Measurements from ENCODE around the gene LRP10.

The LRP10 gene

GRCh38 chr14:22919601-22919921 is 48.0 kb downstream of the LRP10 start:
- DNase-seq, result no peak

DNA sequence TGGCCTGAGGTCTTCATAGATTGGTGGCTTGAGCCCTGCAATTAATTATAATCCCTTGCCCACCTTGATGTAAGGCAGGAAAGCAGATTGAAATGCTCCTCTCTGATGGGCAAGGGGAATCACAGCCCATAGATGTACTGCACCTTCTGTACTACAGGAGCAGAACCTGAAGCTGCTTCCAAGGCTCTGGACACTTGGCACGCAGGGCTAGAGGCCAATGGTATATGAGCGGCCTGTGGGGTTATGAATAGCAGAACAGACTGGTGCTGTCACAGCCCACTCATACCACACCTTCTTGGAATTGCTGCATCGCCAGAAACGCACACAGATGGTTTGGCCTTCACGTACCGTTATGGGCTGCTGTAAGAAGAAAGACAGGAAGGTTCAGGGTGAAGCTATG is 49.2 kb downstream of the LRP10 start:
- no peak for DNase-seq

GRCh38 chr14:22922294-22922693 is 50.8 kb downstream of the LRP10 start:
- no peak for DNase-seq

DNA sequence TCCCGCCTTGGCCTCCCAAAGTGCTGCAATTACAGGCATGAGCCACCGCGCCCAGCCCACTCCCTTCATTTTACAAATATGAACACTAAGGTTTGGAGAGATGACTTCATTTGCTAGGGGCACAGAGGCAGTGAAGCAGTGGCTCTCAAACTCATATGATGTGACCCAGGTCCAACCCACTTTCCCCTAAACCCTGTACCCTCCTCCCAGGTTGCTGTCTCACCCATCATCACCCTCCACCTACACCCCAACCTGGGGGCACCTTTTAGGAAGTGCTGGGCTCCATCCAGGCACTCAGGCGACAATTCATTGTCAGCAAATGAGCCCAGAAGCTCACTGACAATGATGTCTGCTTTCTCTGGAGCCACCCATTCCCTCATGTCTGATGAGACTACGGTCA is 52.2 kb downstream of the LRP10 start:
- no peak for DNase-seq

DNA sequence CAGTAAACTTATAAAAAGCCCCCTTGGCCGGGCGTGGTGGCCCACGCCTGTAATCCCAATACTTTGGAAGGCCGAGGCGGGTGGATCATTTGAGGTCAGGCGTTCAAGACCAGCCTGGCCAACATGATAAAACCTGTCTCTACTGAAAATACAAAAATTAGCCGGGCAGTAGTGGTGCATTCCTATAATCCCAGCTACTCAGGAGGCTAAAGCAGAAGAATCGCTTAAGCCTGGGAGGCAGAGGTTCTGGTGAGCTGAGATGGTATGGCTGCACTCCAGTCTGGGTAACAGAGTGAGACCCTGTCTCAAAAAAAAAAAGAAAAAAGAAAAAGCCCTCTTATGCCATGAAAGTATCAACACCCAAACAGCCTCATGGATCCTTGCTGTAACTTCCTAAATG is 54.0 kb downstream of the LRP10 start:
- no peak for DNase-seq

- DNase-seq, result no peak
These were observed 54.8 kb downstream of the LRP10 start for GRCh38 chr14:22926316-22926715.

- DNase-seq, result no peak
These were observed 56.9 kb downstream of the LRP10 start for GRCh38 chr14:22928237-22929103.

DNA sequence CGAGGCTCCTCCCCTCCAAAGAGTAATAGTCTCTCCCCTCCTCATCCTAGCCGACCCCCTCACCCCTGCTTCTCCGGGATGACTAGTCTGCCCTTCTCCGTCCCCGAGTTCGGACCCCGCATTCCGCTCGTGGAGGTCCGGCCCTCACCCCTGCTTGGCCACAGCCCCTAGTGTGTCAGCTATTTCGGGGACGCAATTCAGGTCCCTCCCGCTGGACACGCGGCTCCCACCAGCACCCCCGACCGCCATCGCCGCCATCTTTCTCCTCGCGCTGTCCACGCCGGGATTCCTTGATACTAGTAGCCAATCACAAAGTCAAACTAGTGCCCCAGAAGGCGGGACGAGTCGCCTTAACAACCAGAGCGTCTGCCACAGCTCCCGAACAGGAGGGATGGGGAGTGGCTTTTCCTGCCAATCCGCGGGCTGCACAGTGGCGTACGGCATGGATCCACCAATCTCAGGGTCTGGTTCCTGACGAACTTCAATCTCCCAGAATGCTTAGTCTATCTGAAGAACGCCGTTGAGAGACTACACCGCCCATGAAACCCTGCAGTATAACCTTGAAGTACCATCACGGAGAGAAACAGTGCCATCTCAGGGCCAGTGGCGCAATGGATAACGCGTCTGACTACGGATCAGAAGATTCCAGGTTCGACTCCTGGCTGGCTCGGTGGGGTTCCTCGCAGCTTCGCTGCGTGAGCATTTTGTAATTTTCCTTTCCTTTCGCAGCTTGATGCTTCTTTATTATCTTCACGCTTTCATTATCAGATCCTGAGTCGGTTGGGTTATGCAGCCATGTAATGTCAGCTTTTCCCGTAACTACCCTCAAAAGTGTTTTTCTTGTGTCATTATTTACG is 57.8 kb downstream of the LRP10 start, which contains the start of gene PRMT5:
TSS of gene PRMT5 (minus strand) at position 273 of the 857 bp plus-strand sequence. CDS start at position 258, 15 bp downstream.
- DNase-seq, result peak; percentile 100

- no peak for DNase-seq
These were observed 58.4 kb downstream of the LRP10 start for GRCh38 chr14:22929961-22930364.
